NOMO-1 treated with DMSO at 0.1 percent for 48 hours (cell line): ENCODE measurements around the gene MRPL23.

Source experiments
- DNase-seq: peaks from one replicate; lab custom pipeline; 2025; ENCODE audit not compliant: unreplicated experiment; lab: John Stamatoyannopoulos, UW

Gene MRPL23

GRCh38 chr11:1920909-1921573 is 26.1 kb upstream of the MRPL23 start:
- DNase-seq: peak; percentile 6

- DNase-seq: no peak
Measured at GRCh38 chr11:1921574-1922141, 25.5 kb upstream of the MRPL23 start.

- no peak for DNase-seq
Measured at GRCh38 chr11:1922481-1923081, 24.6 kb upstream of the MRPL23 start.

- no peak for DNase-seq
Measured at GRCh38 chr11:1923201-1923956, 23.8 kb upstream of the MRPL23 start.

GRCh38 chr11:1924181-1924580 is 23.0 kb upstream of the MRPL23 start:
- no peak for DNase-seq

- DNase-seq: no peak
Measured at GRCh38 chr11:1924646-1925372, 22.3 kb upstream of the MRPL23 start.

GRCh38 chr11:1925373-1926155 is 21.6 kb upstream of the MRPL23 start:
- DNase-seq: no peak

- no peak for DNase-seq
Measured at GRCh38 chr11:1926156-1927025, 20.7 kb upstream of the MRPL23 start.

- no peak for DNase-seq
Measured at GRCh38 chr11:1927026-1927847, 19.9 kb upstream of the MRPL23 start.

GRCh38 chr11:1927848-1928469 is 19.2 kb upstream of the MRPL23 start:
- no peak for DNase-seq

- no peak for DNase-seq
Measured at GRCh38 chr11:1928470-1928890, 18.7 kb upstream of the MRPL23 start.

- no peak for DNase-seq
Measured at GRCh38 chr11:1928891-1929541, 18.1 kb upstream of the MRPL23 start.

GRCh38 chr11:1929621-1930461 is 17.3 kb upstream of the MRPL23 start:
- no peak for DNase-seq

- DNase-seq: no peak
Measured at GRCh38 chr11:1930462-1930830, 16.7 kb upstream of the MRPL23 start.

GRCh38 chr11:1931341-1932104 is 15.6 kb upstream of the MRPL23 start:
- no peak for DNase-seq

- no peak for DNase-seq
Measured at GRCh38 chr11:1932105-1932480, 15.0 kb upstream of the MRPL23 start.
